Prostate gland (tissue), 2 donors: ENCODE data around the gene SETBP1.

Experiments
- CTCF ChIP-seq, 4 experiments: fragments of 200-600 bp in 2 of 4; fragments of 450-650 bp in 2 of 4; sonication (generic) in 2 of 4; IDR thresholded peaks; 1 replicate in 3 of 4; 2 replicates in 1 of 4; pipeline ENCODE4 v1.5.1; 2016 to 2019; ENCODE audit warnings: antibody characterized with exemption in 4 of 4, mild to moderate bottlenecking in 2 of 4, moderate library complexity in 2 of 4
- POLR2AphosphoS5 ChIP-seq: sonication (generic); formaldehyde crosslinking; IDR thresholded peaks from one replicate; pipeline ENCODE4 v1.6.1; 2017; ENCODE audit warnings: antibody characterized with exemption

- TF ChIP-seq CTCF (IDR thresholded peaks at IDR 0.05): no peak
- no peak for TF ChIP-seq POLR2AphosphoS5
Observed at GRCh38 chr18:45068400-45069094, 387.9 kb downstream of the SETBP1 start.
